Hepatocyte (in vitro differentiated cells): ENCODE results near the gene CRIM1. TPM values are rescaled to one million over a fixed set of nuclear protein-coding genes. Genes with fewer than 3 reads are reported as not detected.

ENCODE experiments used
- DNase-seq: peaks from one replicate; pipeline ENCODE4 v3.0.0-alpha.2; 2016; ENCODE audit warnings: low spot score
- H2AFZ ChIP-seq: fragments of 200-600 bp; sonication (generic); 2 replicates; pipeline ENCODE4 v1.6.0; 2016; ENCODE audit warnings: antibody characterized with exemption, mild to moderate bottlenecking
- H3K27ac ChIP-seq: fragments of 200-600 bp; sonication (generic); 2 replicates; pipeline ENCODE4 v1.5.1; 2016; ENCODE audit warnings: mild to moderate bottlenecking
- H3K27me3 ChIP-seq: fragments of 200-600 bp; sonication (generic); 2 replicates; pipeline ENCODE4 v1.6.1; 2016
- H3K36me3 ChIP-seq: fragments of 200-600 bp; sonication (generic); replicated peaks from 2 replicates; pipeline ENCODE4 v1.5.1; 2016; ENCODE audit warnings: low read depth; ENCODE audit not compliant: insufficient read depth
- H3K4me1 ChIP-seq: fragments of 200-600 bp; sonication (generic); 2 replicates; pipeline ENCODE4 v1.5.1; 2016; ENCODE audit warnings: mild to moderate bottlenecking, moderate library complexity; ENCODE audit not compliant: insufficient read depth
- H3K4me2 ChIP-seq: fragments of 200-600 bp; sonication (generic); 2 replicates; pipeline ENCODE4 v1.6.0; 2016
- H3K4me3 ChIP-seq: fragments of 200-600 bp; sonication (generic); 2 replicates; pipeline ENCODE4 v1.5.1; 2016; ENCODE audit warnings: mild to moderate bottlenecking
- H3K79me2 ChIP-seq: fragments of 200-600 bp; sonication (generic); 2 replicates; pipeline ENCODE4 v1.6.0; 2017; ENCODE audit warnings: mild to moderate bottlenecking
- H3K9me2 ChIP-seq: fragments of 200-600 bp; sonication (generic); replicated peaks from 2 replicates; pipeline ENCODE4 v1.6.0; 2017; ENCODE audit warnings: mild to moderate bottlenecking; ENCODE audit not compliant: insufficient read depth
- H3K9me3 ChIP-seq: fragments of 200-600 bp; sonication (generic); 2 replicates; pipeline ENCODE4 v1.5.1; 2016; ENCODE audit warnings: low read depth, mild to moderate bottlenecking
- H4K20me1 ChIP-seq: fragments of 200-600 bp; sonication (generic); 2 replicates; pipeline ENCODE4 v1.6.0; 2016; ENCODE audit warnings: mild to moderate bottlenecking; ENCODE audit not compliant: insufficient read depth, poor library complexity, severe bottlenecking
- EZH2 ChIP-seq: fragments of 200-600 bp; sonication (generic); IDR thresholded peaks from 2 replicates; pipeline ENCODE4 v1.6.1; 2016; ENCODE audit warnings: antibody characterized with exemption, mild to moderate bottlenecking, borderline replicate concordance
- EZH2phosphoT487 ChIP-seq: fragments of 200-600 bp; sonication (generic); IDR thresholded peaks from one replicate; pipeline ENCODE4 v1.6.1; 2018; ENCODE audit warnings: antibody characterized with exemption, mild to moderate bottlenecking, low read depth, moderate library complexity; ENCODE audit not compliant: unreplicated experiment, severe bottlenecking
- WGBS: methylation state at CpG from one replicate; pipeline ENCODE4 v1.1.6; 2016; ENCODE audit warnings: low lambda C conversion rate; ENCODE audit errors: missing lambda C conversion rate; 5-methylcytosine and 5-hydroxymethylcytosine counted together
- polyA plus RNA-seq: library from polyadenylated mRNA; unstranded; fragments of >200 nt; fragmentation: Nextera tagmentation; extraction: Ambion mirVana; gene quantifications from 2 replicates; pipeline ENCODE4 v1.2.1, GENCODE V29; 2016
- total RNA-seq: library from RNA; depleted of rRNA; stranded (reverse); fragments of >200 nt; gene quantifications from 2 replicates; pipeline ENCODE4 v1.2.3, GENCODE V29; 2014
- TF ChIP-seq, protein P1 (sequence below): fragments of 200-600 bp; sonication (generic); IDR thresholded peaks from 2 replicates; pipeline ENCODE4 v1.5.1; 2016; ENCODE audit warnings: antibody characterized with exemption, mild to moderate bottlenecking; ENCODE audit not compliant: poor library complexity

The CRIM1 gene
- total and polyA plus RNA-seq, 2 experiments from 2014 or later, result 23.0 to 40.8 TPM

DNA sequence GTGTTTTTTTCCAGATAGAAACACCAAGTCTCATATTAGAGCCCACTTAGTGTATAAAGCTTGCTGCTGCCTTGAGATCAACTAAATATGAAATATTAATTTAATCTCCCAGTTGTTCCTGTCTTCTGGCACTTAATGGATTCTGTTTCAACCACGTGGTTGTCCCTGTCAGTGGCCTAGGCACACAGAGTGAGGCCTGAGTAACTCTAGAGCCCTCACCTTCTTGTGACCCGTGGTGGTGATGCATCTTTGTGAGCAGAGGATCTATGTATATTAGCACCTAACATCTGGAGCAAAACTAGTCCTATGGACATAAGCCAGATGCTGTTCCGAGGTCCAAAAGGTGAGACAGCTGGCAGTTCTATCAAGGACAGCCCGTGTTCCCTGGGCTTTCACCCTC lies 167.6 kb downstream of the CRIM1 start:
- 89% methylated on average over 4 of the region's 4 CpGs for WGBS

DNA sequence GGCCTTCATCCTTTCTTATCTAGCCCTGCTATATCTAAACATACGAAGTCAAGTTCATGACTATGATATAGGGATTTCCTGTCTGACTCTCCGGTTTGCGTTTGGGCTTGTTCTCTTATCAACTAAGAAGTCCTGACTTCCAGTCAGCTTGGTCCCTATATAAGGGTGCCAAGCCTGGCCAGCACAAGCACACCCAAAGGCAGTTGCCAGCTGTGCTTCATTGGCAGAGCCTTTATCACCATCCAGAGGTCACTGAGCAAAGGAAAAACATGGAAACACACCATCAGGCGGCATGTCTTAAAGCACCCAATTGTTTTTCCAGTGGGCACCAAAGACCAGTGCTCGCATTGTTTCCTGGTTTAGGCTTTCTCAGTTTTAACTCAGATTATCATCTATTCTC lies 169.7 kb downstream of the CRIM1 start:
- WGBS, result 78% methylated on average over 5 of the region's 5 CpGs
- Histone ChIP-seq H3K27me3 (no peaks in the 10 kb centered on the region), H3K4me3 (no peak overlapping the region)

More for the DNA sequence above, 167.6 kb downstream of the CRIM1 start:
- H3K9me3 ChIP-seq, result no peaks in the 10 kb centered on the region
- no peak overlapping the region for H3K4me3 ChIP-seq
- no peak overlapping the region for H3K4me2 ChIP-seq
- no peaks in the 10 kb centered on the region for H4K20me1 ChIP-seq
- no peak overlapping the region for H2AFZ ChIP-seq
- no peak for DNase-seq
- H3K27me3 ChIP-seq, result no peaks in the 10 kb centered on the region
- no peaks in the 10 kb centered on the region for H3K79me2 ChIP-seq
- H3K27ac ChIP-seq, result no peak overlapping the region
- H3K4me1 ChIP-seq, result no peaks in the 10 kb centered on the region
- no peak for TF ChIP-seq EZH2
- TF ChIP-seq, protein P1, sequence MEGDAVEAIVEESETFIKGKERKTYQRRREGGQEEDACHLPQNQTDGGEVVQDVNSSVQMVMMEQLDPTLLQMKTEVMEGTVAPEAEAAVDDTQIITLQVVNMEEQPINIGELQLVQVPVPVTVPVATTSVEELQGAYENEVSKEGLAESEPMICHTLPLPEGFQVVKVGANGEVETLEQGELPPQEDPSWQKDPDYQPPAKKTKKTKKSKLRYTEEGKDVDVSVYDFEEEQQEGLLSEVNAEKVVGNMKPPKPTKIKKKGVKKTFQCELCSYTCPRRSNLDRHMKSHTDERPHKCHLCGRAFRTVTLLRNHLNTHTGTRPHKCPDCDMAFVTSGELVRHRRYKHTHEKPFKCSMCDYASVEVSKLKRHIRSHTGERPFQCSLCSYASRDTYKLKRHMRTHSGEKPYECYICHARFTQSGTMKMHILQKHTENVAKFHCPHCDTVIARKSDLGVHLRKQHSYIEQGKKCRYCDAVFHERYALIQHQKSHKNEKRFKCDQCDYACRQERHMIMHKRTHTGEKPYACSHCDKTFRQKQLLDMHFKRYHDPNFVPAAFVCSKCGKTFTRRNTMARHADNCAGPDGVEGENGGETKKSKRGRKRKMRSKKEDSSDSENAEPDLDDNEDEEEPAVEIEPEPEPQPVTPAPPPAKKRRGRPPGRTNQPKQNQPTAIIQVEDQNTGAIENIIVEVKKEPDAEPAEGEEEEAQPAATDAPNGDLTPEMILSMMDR, result no peak
- no peak for TF ChIP-seq EZH2phosphoT487
- H3K9me2 ChIP-seq, result no peaks in the 10 kb centered on the region
- H3K36me3 ChIP-seq, result no peaks in the 10 kb centered on the region

DNA sequence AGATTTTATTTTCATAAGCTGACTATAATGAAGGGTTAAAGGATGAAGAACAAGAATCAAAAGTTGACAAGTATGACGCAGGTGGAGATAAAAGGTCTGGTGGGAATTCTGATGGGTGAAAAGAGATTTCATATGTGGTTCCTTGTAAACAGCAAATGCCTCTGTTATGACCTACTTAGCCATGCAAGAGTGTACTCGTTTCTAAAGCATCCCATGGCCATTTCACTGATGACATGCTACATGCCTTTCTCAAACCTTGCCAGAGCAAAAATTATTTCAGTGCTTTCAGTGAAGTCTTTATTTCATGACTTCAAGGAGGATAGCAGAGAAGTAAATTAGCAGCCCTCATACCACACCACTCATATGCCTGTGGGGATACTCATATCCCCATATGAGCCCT lies 170.6 kb downstream of the CRIM1 start:
- Histone ChIP-seq H2AFZ (no peak overlapping the region), H3K9me3 (no peaks in the 10 kb centered on the region), H3K4me3 (no peak overlapping the region), H3K79me2 (no peaks in the 10 kb centered on the region), H3K9me2 (no peaks in the 10 kb centered on the region), H3K36me3 (no peaks in the 10 kb centered on the region), H3K27me3 (no peaks in the 10 kb centered on the region), H4K20me1 (no peaks in the 10 kb centered on the region), H3K4me2 (no peak overlapping the region), H3K4me1 (no peaks in the 10 kb centered on the region), H3K27ac (no peak overlapping the region)
- TF ChIP-seq, protein P1, result no peak
- TF ChIP-seq EZH2 (no peak), EZH2phosphoT487 (no peak)
- DNase-seq, result no peak
- 90% methylated on average over 2 of the region's 2 CpGs for WGBS

More for the DNA sequence above, 169.7 kb downstream of the CRIM1 start:
- Histone ChIP-seq H3K4me1 (no peaks in the 10 kb centered on the region), H4K20me1 (no peaks in the 10 kb centered on the region), H3K27ac (no peak overlapping the region), H3K9me2 (no peaks in the 10 kb centered on the region), H2AFZ (no peak overlapping the region), H3K36me3 (no peaks in the 10 kb centered on the region), H3K9me3 (no peaks in the 10 kb centered on the region), H3K4me2 (no peak overlapping the region), H3K79me2 (no peaks in the 10 kb centered on the region)
- TF ChIP-seq, protein P1, result no peak
- no peak for TF ChIP-seq EZH2
- TF ChIP-seq EZH2phosphoT487, result no peak
- DNase-seq, result no peak

DNA sequence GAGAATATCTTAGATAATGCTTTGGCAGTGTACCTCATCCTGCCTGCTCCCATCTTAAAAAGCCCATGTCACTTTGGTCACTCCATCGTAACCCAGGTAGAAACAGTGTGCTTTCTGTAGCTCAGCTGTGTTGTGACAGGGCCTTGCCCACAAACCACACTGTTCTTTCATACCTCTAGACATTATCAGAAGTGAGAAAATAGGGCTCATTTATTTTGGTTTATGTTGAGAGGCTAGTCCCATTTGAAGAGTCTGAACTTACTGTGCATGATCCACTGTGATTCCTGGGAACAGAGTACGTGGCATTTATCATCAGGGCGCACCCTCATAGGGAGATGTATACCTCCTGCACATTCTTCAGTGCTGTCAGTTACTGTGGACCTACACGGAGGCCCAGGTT lies 172.7 kb downstream of the CRIM1 start:
- Histone ChIP-seq H2AFZ (no peak overlapping the region), H3K79me2 (no peaks in the 10 kb centered on the region), H3K4me3 (no peak overlapping the region), H3K9me2 (no peaks in the 10 kb centered on the region), H3K4me2 (no peak overlapping the region), H3K9me3 (no peaks in the 10 kb centered on the region), H3K27me3 (no peaks in the 10 kb centered on the region), H3K36me3 (no peaks in the 10 kb centered on the region), H3K4me1 (no peaks in the 10 kb centered on the region), H4K20me1 (no peaks in the 10 kb centered on the region), H3K27ac (no peak overlapping the region)
- TF ChIP-seq, protein P1, result no peak
- TF ChIP-seq EZH2phosphoT487, result no peak
- no peak for TF ChIP-seq EZH2
- DNase-seq, result no peak
- WGBS, result 85% methylated on average over 4 of the region's 4 CpGs
